HPDE6-E6E7 (cell line): ENCODE measurements around the gene SNRPD2.
"Not testable (repeated sequence)": the region's sequence is repeated elsewhere in the genome, so short reads cannot be mapped to it uniquely, and the experiment has no call there.

Experiments used
- DNase-seq: peaks from one replicate; pipeline ENCODE4 v3.0.0; 2011; ENCODE audit warnings: missing footprints; ENCODE audit errors: extremely low spot score

Gene SNRPD2

DNA sequence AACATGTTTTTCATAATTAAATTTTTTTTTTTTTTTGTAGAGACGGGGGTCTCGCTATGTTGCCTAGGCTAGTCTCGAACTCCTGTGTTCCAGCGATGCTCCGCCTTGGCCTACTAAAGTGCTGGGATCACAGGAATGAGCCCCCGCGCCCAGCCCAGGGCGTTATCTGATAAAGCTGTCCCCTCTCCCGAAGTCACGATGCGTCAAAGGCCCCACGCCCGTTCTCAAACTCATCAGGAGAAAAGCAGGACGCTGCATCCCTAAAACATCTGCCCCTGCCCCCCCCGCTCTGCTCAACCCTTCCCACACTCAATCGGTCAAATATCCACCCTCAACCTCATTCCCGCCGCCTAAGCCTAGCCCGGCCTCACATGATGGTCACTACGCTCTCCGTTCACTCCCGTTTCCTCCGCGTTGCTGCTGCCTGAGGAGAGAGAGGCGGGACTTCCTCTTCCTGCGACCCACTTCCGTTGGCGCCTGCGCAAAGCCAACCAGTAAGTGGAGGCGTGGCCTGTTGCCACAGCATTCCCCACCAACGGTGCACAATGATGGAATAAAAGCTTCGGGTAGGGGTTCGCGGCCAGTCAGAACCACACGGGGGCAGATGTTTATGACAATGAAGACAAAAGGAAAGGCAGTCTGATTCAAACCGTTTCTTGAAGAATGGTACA lies at the start of gene SNRPD2:
Gene SNRPD2 (minus strand): TSS at position 438 of the 671 bp plus-strand sequence. CDS start 65 bp downstream, at position 373.
- peak; percentile 89 for DNase-seq

GRCh38 chr19:45739498-45740439 lies 48.0 kb upstream of the SNRPD2 start:
- DNase-seq, result no peak

GRCh38 chr19:45733160-45733810 lies 41.5 kb upstream of the SNRPD2 start, which contains the start of gene MEIOSIN:
TSS of gene MEIOSIN (plus strand) at chr19:45733439. CDS start at chr19:45735377, 1,938 bp downstream.
- DNase-seq, result no peak

- peak; percentile 97 for DNase-seq
Observed at GRCh38 chr19:45730368-45731288, 38.9 kb upstream of the SNRPD2 start, which contains the start of gene FBXO46. TSS of gene FBXO46 (minus strand) at chr19:45730896. CDS start at chr19:45713495, 17,401 bp downstream.

DNA sequence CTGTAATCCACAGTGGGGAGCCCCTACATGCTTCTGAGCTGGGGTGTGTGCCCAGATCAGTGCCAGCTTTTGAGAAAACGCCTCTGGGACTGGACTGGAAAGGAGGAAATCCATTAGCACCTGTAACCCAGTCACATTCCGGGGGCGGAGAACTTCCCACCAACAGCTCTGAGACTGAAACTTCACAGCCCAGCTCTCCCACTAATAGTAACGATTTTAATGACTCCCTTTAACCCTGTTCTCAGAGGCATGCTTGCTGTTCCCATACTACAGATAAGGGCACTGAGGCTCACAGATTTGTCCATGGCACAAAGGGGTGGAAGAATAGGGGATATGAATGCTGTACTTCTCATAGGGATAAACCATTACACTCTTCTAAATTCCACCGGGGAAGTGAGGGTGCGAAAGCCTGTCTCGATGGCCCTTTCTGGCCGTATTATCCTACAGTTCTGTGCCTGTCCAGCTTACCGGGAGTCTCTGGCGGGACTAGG lies 38.1 kb upstream of the SNRPD2 start:
- no peak for DNase-seq

DNA sequence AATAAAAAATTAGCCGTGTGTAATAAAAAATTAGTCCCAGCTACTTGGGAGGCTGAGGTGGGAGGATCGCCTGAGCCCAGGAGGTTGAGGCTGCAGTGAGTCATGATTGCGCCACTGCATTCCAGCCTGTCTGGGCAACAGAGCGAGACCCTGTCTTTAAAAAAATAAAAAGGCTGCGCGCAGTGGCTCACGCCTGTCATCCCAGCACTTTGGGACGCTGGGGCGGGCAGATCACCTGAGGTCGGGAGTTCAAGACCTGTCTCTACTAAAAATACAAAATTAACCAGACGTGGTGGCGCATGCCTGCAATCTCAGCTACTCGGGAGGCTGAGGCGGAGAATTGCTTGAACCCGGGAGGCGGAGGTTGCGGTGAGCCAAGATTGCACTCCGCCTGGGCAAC lies 36.9 kb upstream of the SNRPD2 start:
- not testable (repeated sequence) for DNase-seq

- DNase-seq, result not testable (repeated sequence)
Observed at GRCh38 chr19:45720065-45720464, 28.3 kb upstream of the SNRPD2 start.

GRCh38 chr19:45717983-45718650 lies 26.4 kb upstream of the SNRPD2 start:
- DNase-seq, result no peak

DNA sequence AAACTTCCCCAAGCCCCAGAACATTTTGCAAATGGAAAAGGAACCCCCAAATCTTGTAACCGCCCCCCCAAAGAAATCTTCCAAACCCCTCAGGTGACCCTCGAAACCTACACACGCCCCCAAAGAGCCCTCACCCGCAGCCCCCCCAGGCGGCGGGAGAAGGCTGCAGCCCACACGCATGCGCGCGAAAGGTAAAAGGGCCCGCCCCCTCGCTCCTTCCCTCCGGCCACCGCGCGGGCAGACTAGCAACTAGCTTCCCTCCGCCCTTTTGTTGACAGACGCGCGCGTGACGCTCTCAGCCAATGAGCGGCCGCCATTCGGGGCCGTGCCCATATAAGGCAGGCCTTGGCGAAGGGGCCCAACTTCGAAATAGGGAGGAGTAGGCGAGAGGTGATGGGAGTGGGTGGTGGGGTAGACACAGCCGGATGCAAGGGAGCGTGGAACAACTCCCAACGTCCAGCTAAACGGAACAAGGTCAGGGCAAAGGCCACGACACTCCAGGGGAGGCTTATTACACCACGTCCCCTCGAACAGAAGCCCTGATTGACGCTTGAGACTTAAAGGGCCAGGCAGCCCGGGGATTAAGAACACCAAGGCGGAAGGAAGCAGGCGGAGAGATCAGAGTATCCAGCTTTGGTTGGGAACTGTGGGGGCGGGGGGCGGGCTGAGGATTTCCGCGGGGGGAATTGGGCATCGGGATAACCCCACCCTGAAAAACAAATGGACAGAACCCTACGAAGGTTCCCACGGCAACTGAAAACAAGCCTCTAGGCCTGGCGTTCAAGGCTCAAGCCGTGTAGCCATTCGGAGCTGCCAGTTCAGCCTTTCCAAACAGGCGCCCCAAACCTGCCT lies 25.6 kb upstream of the SNRPD2 start:
- DNase-seq, result peak; percentile 95

GRCh38 chr19:45716359-45717130 lies 24.8 kb upstream of the SNRPD2 start:
- DNase-seq, result peak; percentile 45

GRCh38 chr19:45715139-45715538 lies 23.4 kb upstream of the SNRPD2 start:
- no peak for DNase-seq

DNA sequence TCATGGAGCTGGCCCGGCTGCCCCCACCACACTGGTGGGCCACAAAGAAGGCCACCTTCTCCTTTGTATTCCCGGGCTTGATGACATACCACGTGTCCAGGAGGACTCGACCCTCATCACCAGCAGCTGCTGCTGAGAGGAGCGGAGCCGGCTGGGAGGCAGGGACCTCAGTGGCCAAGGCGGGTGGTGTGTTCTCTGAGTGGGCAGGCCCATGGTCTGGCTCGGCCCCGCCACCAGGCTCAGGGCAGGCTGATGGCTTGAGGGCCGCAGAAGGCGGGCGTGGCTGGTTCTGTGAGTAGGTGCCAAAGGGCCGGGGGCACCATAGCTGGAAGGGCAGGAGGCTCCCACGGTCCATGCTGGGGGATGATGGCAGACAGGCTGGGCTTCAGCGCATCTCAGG lies 21.4 kb upstream of the SNRPD2 start:
- no peak for DNase-seq

- DNase-seq, result no peak
Observed at GRCh38 chr19:45712699-45713067, 20.9 kb upstream of the SNRPD2 start.

GRCh38 chr19:45711851-45712698 lies 20.3 kb upstream of the SNRPD2 start:
- no peak for DNase-seq

GRCh38 chr19:45710356-45711130 lies 18.8 kb upstream of the SNRPD2 start:
- DNase-seq, result no peak

GRCh38 chr19:45705710-45706415 lies 14.1 kb upstream of the SNRPD2 start:
- DNase-seq, result no peak
